Loucy (cell line): Measurements from ENCODE around the gene PEX16.

Source experiments
- H2AFZ ChIP-seq: fragments of 200-600 bp; sonication (generic); 2 replicates; pipeline ENCODE4 v1.6.0; 2016; ENCODE audit warnings: antibody characterized with exemption, mild to moderate bottlenecking, low read length, moderate library complexity
- H3F3A ChIP-seq: fragments of 200-600 bp; 2 replicates; pipeline ENCODE4 v1.6.0; 2016; ENCODE audit warnings: antibody characterized with exemption, low read depth, mild to moderate bottlenecking
- H3K27me3 ChIP-seq: fragments of 200-600 bp; sonication (generic); 2 replicates; pipeline ENCODE4 v1.6.1; 2014; ENCODE audit warnings: low read length, mild to moderate bottlenecking; ENCODE audit not compliant: insufficient read depth, poor library complexity, severe bottlenecking
- H3K36me3 ChIP-seq: fragments of 200-600 bp; sonication (generic); 2 replicates; pipeline ENCODE4 v1.6.1; 2016; ENCODE audit warnings: low read length; ENCODE audit not compliant: insufficient read depth
- H3K4me1 ChIP-seq: fragments of 200-600 bp; sonication (generic); 2 replicates; pipeline ENCODE4 v1.5.1; 2014; ENCODE audit warnings: low read length, mild to moderate bottlenecking; ENCODE audit not compliant: insufficient read depth, poor library complexity, severe bottlenecking
- H3K4me2 ChIP-seq: fragments of 200-600 bp; sonication (generic); 2 replicates; pipeline ENCODE4 v1.6.0; 2014; ENCODE audit warnings: antibody characterized with exemption, low read length, low read depth, mild to moderate bottlenecking; ENCODE audit not compliant: poor library complexity, severe bottlenecking
- H3K4me3 ChIP-seq: fragments of 200-600 bp; sonication (generic); 2 replicates; pipeline ENCODE4 v1.5.1; 2014; ENCODE audit warnings: low read length, mild to moderate bottlenecking, mixed read lengths; ENCODE audit not compliant: poor library complexity, severe bottlenecking
- H3K79me2 ChIP-seq: fragments of 200-600 bp; sonication (generic); 2 replicates; pipeline ENCODE4 v1.6.1; 2014; ENCODE audit warnings: low read length; ENCODE audit not compliant: insufficient read depth
- H3K9ac ChIP-seq: fragments of 200-600 bp; sonication (generic); 2 replicates; pipeline ENCODE4 v1.6.0; 2014; ENCODE audit warnings: mild to moderate bottlenecking, low read depth, low read length, moderate library complexity; ENCODE audit not compliant: poor library complexity, severe bottlenecking
- H3K9me2 ChIP-seq: fragments of 200-600 bp; sonication (generic); replicated peaks from 2 replicates; pipeline ENCODE4 v1.6.1; 2016; ENCODE audit warnings: low read depth, low read length, mixed read lengths
- H3K9me3 ChIP-seq: fragments of 200-600 bp; sonication (generic); 2 replicates; pipeline ENCODE4 v1.6.1; 2014; ENCODE audit warnings: mild to moderate bottlenecking, antibody characterized with exemption, low read length, low read depth; ENCODE audit not compliant: insufficient read depth
- H4K20me1 ChIP-seq: fragments of 200-600 bp; sonication (generic); 2 replicates; pipeline ENCODE4 v1.6.0; 2014; ENCODE audit warnings: antibody characterized with exemption, low read length, mild to moderate bottlenecking; ENCODE audit not compliant: insufficient read depth, poor library complexity, severe bottlenecking
- EZH2phosphoT487 ChIP-seq: fragments of 200-600 bp; IDR thresholded peaks from 2 replicates; pipeline ENCODE4 v1.6.1; 2018; ENCODE audit warnings: antibody characterized with exemption, mild to moderate bottlenecking, moderate library complexity, borderline replicate concordance
- TF ChIP-seq, protein P1 (sequence below): fragments of 200-600 bp; sonication (generic); conservative IDR thresholded peaks from 2 replicates; pipeline ENCODE4 v1.5.1; 2014; ENCODE audit warnings: mild to moderate bottlenecking, antibody characterized with exemption, low read length

Gene PEX16

DNA sequence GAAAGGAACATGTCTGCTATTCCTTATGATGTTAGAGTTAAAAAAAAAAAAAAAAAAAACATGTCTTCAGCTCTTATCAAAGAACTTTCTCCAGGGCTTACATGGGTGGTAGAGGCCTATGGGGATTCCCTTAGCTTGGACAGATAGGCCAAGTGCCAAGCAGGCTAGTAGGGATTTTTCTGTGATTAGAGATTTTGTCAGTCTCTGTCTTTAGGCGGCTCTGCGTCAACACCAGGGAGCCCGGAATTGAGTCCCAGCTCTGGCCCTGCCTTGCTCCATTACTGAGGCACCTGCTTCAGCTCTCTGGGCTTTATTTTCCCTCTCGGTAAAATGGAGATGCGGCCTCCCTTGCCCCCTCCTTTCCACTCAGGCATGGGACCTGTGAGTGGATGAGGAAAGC is 57.3 kb downstream of the PEX16 start:
- Histone ChIP-seq H3K4me1 (no peaks in the 10 kb centered on the region), H3K36me3 (peaks cover 87% of the 10 kb centered on the region; the same call in 1 of the 2 replicates), H3K4me3 (no peak overlapping the region), H3K27me3 (no peaks in the 10 kb centered on the region), H4K20me1 (peaks cover under 1% of the 10 kb centered on the region), H3K9me3 (no peaks in the 10 kb centered on the region), H3K79me2 (peaks cover 8% of the 10 kb centered on the region; the same call in 1 of the 2 replicates), H2AFZ (no peak overlapping the region), H3K9ac (no peak overlapping the region), H3K9me2 (no peaks in the 10 kb centered on the region), H3K4me2 (no peak overlapping the region), H3F3A (no peaks in the 10 kb centered on the region)
- no peak for TF ChIP-seq EZH2phosphoT487
- TF ChIP-seq, protein P1, sequence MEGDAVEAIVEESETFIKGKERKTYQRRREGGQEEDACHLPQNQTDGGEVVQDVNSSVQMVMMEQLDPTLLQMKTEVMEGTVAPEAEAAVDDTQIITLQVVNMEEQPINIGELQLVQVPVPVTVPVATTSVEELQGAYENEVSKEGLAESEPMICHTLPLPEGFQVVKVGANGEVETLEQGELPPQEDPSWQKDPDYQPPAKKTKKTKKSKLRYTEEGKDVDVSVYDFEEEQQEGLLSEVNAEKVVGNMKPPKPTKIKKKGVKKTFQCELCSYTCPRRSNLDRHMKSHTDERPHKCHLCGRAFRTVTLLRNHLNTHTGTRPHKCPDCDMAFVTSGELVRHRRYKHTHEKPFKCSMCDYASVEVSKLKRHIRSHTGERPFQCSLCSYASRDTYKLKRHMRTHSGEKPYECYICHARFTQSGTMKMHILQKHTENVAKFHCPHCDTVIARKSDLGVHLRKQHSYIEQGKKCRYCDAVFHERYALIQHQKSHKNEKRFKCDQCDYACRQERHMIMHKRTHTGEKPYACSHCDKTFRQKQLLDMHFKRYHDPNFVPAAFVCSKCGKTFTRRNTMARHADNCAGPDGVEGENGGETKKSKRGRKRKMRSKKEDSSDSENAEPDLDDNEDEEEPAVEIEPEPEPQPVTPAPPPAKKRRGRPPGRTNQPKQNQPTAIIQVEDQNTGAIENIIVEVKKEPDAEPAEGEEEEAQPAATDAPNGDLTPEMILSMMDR: no peak
